ENCODE results near the gene RPS5. TPM values are rescaled to one million over a fixed set of nuclear protein-coding genes. Genes with fewer than 3 reads are reported as not detected.
A peak's percentile ranks its signal among the peaks of the same experiment; 100 is the strongest.
"Not testable (repeated sequence)": the region's sequence is repeated elsewhere in the genome, so short reads cannot be mapped to it uniquely, and the experiment has no call there.

The RPS5 gene
- 1,087 TPM for polyA plus RNA-seq (2013, experiment 1 of 2; ENCODE audit: insufficient read length)
- polyA plus RNA-seq (2013, experiment 2 of 2; ENCODE audit: insufficient read length), result 1,047 TPM

DNA sequence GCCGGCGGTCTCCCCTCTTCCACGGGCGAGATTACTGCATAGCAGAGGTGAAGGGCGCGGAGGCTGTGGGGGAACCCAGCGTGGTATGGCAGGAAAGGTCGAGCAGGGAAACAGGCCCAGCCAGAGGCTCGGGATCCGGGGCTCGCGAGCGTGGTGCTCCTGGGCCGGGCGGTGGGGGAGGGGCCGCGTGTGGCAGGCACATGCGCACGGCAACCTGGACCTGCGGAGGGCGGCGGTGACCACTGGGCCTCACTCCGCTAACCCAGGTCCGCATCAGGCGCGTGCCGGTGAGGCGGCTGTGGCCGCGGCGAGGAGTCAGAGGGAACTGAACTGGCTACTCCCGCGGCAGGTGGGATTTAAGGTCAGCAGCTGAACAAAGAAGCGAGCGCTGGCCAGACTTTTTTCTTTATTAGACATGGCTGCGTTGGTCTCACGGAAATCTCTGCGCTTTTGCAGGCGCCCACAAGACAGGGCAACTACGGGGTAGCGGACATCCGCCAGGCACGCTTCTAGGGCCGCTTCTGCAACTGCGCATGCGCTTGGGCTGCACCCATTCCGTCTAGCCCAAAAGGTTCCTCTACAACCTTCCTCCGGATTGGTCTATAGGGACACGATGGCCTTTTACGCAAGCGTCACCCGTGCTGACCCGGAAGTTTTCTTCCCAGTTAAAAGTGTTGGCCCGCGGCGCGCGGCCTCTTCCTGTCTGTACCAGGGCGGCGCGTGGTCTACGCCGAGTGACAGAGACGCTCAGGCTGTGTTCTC is at the start of gene RPS5:
Gene RPS5, plus strand, starts transcription at position 694 of the 762 bp plus-strand sequence. CDS start 869 bp downstream, outside the sequence.
- DNase-seq, result peak; percentile 99

DNA sequence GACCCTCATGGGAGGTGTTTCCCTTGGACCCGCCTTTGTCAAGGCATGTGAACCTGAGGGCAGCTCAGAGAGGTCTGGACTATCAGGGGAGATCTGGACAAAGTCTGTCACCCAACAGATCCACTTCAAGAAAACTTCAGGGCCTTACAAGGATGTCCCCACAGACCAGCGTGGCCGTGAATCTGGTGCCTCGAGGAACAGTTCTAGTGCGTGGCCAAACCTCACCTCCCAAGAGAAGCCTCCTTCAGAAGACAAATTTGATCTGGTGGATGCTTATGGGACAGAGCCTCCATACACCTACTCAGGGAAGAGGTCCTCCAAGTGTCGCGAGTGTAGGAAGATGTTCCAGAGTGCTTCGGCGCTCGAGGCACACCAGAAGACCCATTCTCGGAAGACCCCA is 48.7 kb upstream of the RPS5 start:
- DNase-seq, result no peak

DNA sequence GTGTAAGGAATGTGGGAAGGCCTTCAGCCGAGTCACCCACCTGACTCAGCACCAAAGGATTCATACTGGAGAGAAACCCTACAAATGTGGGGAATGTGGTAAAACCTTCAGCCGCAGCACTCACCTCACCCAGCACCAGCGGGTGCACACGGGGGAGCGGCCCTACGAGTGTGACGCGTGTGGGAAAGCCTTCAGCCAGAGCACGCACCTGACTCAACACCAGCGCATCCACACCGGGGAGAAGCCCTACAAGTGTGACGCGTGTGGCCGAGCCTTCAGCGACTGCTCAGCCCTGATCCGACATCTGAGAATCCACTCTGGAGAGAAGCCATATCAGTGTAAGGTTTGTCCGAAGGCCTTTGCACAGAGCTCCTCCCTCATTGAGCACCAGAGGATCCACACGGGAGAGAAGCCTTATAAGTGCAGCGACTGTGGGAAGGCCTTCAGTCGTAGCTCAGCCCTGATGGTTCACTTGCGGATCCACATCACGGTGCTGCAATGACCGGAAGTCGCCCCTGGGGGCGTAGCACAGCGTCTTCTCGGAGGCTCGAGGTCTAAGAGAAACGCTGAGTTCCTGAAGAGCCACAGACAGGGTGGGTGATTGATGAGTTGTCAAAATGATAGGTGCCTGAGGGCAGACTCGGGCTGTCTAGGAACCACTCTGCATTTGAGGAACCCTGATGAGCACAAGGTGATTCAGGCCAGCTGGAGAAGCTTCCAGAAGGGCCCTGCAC is 48.1 kb upstream of the RPS5 start:
- DNase-seq, result no peak

- no peak for DNase-seq
Observed at GRCh38 chr19:58345558-58345957, 41.5 kb upstream of the RPS5 start.

- peak; percentile 82 for DNase-seq
Observed at GRCh38 chr19:58346961-58347929, 39.8 kb upstream of the RPS5 start.

DNA sequence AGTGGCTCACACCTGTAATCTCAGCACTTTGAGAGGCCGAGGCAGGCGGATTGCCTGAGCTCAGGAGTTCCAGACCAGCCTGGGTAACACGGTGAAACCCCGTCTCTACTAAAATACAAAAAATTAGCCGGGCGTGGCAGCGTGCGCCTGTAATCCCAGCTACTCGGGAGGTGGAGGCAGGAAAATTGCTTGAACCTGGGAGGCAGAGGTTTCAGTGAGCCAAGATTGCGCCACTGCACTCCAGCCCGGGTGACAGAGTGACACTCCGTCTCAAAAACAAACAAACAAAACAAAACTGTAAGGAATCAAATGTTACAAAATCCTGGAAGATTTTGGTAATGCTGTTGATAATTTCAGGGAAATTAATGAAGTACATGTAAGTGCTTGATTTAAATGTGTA is 39.0 kb upstream of the RPS5 start:
- DNase-seq, result not testable (repeated sequence)

GRCh38 chr19:58349590-58349989 is 37.5 kb upstream of the RPS5 start:
- no peak for DNase-seq

DNA sequence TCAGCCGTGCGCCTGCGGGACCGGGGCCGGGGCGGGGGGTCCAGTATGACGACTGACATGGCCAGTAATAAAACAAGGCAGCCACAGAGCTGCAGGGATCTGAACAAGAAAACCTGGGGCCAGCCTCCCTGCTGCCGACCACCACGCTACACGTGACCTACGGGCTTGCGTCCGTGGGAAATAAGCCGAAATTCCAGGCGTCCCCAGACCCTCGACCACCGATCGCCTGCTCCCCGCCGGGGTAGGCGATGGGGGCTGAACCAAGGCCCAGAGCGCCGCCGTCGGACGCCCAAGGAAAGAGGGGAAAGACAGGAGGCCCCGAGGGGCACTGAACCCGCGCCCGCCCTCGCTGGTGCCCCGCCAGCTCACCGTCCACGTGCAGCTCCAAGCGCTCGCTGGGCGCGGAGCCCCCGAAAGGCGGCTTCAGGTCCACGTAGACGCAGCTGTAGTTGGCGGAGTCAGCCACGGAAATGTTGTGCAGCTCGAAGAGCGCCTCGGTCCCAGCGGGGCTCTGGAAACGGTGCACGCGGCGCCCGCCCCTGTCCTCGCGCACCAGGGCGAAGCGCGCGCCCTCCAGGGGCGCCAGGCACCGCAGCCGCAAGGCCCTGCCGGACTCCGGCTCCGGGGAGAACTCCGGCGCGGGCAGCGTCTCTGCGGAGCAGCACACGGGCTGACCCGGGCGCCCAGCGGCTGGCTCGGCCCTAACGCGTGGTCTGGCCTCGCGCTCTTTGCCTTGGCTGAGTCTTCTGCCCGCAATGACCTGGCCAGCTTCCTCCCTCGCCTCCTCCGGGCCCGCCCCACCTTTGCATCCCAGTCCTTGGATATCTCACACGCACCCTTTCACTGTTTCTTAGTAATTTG is 36.8 kb upstream of the RPS5 start:
- DNase-seq, result no peak

GRCh38 chr19:58350871-58351557 is 36.1 kb upstream of the RPS5 start:
- no peak for DNase-seq

- DNase-seq, result no peak
Observed at GRCh38 chr19:58351558-58351878, 35.6 kb upstream of the RPS5 start.

DNA sequence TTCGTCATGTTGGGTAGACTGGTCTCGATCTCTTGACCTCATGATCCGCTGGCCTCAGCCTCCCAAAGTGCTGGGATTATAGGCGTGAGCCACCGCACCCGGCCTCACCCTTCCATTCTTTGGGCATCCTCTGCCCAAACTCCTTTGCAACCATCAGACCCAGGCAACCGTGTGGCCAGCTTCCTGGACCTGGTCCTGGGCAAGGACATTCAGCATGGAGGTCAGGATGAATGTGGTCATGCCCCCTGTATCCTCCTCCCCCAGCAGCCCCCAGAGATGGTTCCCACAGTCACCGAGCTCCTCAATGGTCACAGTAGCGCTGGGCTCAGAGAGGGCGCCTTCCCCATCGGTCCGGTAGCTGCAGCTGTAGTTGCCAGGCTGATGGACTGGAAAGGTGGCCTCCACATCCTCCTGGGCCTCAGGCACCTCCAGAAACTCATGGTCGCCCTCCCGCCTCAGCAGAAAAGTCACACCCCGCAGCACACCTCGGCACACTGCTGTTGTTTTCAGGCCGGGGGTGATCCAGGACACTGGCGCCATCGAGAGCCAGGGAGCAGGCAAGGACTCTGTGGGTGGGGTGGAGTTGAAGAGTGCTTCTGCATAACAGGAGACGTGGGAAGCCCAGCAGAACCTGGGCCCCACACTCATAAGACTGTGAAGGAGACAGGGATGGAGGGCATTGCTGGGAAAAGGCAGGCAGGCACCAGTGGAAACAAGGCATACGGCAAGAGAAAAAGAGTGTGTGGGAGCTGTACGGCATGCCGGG is 34.9 kb upstream of the RPS5 start:
- DNase-seq, result no peak

GRCh38 chr19:58352760-58353671 is 34.1 kb upstream of the RPS5 start, which contains the start of gene A1BG:
Gene A1BG (minus strand): TSS chr19:58353492. CDS start chr19:58353437, 55 bp downstream.
- DNase-seq, result no peak

GRCh38 chr19:58353717-58354477 is 33.2 kb upstream of the RPS5 start:
- no peak for DNase-seq

DNA sequence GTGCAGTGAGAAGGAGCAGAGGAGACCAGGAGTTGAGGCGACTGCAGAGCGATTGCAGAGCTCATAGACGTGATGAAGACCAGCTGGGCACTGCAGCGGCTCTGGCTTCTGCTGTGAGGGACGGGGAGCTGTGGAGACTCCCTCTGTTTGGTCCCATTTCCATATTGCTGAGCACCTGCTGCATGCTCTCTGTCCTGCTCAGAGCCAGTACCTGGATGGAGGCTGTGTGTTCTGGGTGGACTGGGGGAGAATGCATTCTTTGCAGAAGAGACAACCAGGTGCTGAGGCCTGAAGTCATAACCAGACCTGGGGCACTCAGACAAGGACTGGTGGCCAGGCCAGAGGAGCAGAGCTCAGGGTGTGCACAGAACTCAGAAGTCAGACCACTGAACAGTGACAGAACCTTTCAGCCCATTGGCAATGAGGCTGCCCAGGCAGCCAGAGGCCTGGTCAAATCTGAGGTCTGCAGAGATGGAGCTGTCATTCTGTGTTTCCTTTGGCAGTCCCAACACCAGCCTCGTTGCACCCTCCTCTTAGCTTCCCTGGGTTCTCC is 32.5 kb upstream of the RPS5 start:
- DNase-seq, result no peak

DNA sequence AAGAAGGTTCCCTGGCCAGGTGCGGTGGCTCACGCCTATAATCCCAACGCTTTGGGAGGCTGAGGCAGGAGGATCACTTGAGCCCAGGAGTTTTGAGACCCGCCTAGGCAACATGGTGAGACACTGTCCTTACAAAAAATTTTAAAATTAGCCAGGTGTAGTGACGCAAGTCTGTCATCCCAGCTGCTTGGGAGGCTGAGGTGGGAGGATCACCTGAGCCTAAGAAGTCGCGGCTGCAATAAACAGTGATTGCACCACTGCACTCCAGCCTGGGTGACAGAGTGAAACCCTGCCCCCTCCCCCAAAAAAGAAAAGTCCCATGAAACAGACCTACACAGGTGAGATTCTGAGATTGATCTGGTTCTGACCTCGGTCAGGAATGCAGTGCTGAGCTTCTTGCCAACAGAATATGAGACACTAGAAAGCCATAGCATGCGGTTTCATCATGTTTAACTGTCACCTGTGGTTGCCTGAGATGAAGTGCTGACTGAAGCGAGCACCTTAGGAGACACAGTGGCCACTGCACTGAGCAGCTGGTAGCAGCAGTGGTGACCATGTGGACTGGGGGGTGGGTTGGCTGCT is 31.8 kb upstream of the RPS5 start:
- no peak for DNase-seq

GRCh38 chr19:58355908-58356765 is 30.9 kb upstream of the RPS5 start:
- peak; percentile 25 for DNase-seq

All from fibroblast of skin of scalp (primary cell).